WERI-Rb-1 (cell line): ENCODE measurements around the gene GSG1.

Experiments
- DNase-seq: peaks from one replicate; pipeline ENCODE4 v3.0.0-alpha.2; 2020
- H3K27ac ChIP-seq: fragments of 250-450 bp; sonication (Bioruptor Pico); 2 replicates; pipeline ENCODE4 v1.5.1; 2020; ENCODE audit warnings: mild to moderate bottlenecking, moderate library complexity
- H3K27me3 ChIP-seq: fragments of 250-450 bp; sonication (Bioruptor Pico); 2 replicates; pipeline ENCODE4 v1.5.1; 2021; ENCODE audit warnings: mild to moderate bottlenecking, low read depth, moderate library complexity; ENCODE audit not compliant: insufficient read depth, severe bottlenecking
- H3K36me3 ChIP-seq: fragments of 250-450 bp; sonication (Bioruptor Pico); 2 replicates; pipeline ENCODE4 v1.5.1; 2020; ENCODE audit warnings: mild to moderate bottlenecking, moderate library complexity
- H3K4me3 ChIP-seq: 2 replicates; pipeline ENCODE4 v1.5.1; 2011; ENCODE audit warnings: low read depth, mild to moderate bottlenecking, control low read depth, low read length
- H3K9me3 ChIP-seq: fragments of 250-450 bp; sonication (Bioruptor Pico); 2 replicates; pipeline ENCODE4 v1.5.1; 2021; ENCODE audit warnings: mild to moderate bottlenecking, moderate library complexity; ENCODE audit not compliant: severe bottlenecking
- CTCF ChIP-seq: IDR thresholded peaks from 2 replicates; pipeline ENCODE4 v1.5.1; 2011; ENCODE audit warnings: low read depth, mild to moderate bottlenecking, control low read depth, inconsistent platforms, low read length

The GSG1 gene

GRCh38 chr12:13069380-13069779 is 34.1 kb downstream of the GSG1 start:
- Histone ChIP-seq H3K9me3 (no peaks in the 10 kb centered on the region), H3K36me3 (peaks cover 71% of the 10 kb centered on the region), H3K27ac (no peak overlapping the region), H3K27me3 (no peaks in the 10 kb centered on the region), H3K4me3 (no peak overlapping the region)
- no peak for DNase-seq
- no peak for TF ChIP-seq CTCF

GRCh38 chr12:13067322-13067721 is 36.1 kb downstream of the GSG1 start:
- DNase-seq = no peak
- no peak for TF ChIP-seq CTCF
- H3K27ac ChIP-seq = no peak overlapping the region
- H3K4me3 ChIP-seq = no peak overlapping the region
- no peaks in the 10 kb centered on the region for H3K9me3 ChIP-seq
- no peaks in the 10 kb centered on the region for H3K27me3 ChIP-seq
- peaks cover 73% of the 10 kb centered on the region for H3K36me3 ChIP-seq

GRCh38 chr12:13066459-13066858 is 37.0 kb downstream of the GSG1 start:
- Histone ChIP-seq H3K4me3 (no peak overlapping the region), H3K27ac (no peak overlapping the region), H3K27me3 (no peaks in the 10 kb centered on the region), H3K9me3 (no peaks in the 10 kb centered on the region), H3K36me3 (peaks cover 81% of the 10 kb centered on the region)
- no peak for DNase-seq
- no peak for TF ChIP-seq CTCF

- TF ChIP-seq CTCF = no peak
- Histone ChIP-seq H3K9me3 (no peaks in the 10 kb centered on the region), H3K4me3 (no peak overlapping the region), H3K36me3 (peaks cover 81% of the 10 kb centered on the region), H3K27ac (no peak overlapping the region), H3K27me3 (no peaks in the 10 kb centered on the region)
- DNase-seq = no peak
These were observed 37.5 kb downstream of the GSG1 start for GRCh38 chr12:13066014-13066413.

GRCh38 chr12:13062669-13063068 is 40.8 kb downstream of the GSG1 start:
- no peaks in the 10 kb centered on the region for H3K9me3 ChIP-seq
- no peak for DNase-seq
- no peaks in the 10 kb centered on the region for H3K27me3 ChIP-seq
- TF ChIP-seq CTCF = no peak
- no peak overlapping the region for H3K4me3 ChIP-seq
- H3K27ac ChIP-seq = no peak overlapping the region
- peaks cover 84% of the 10 kb centered on the region for H3K36me3 ChIP-seq

- Histone ChIP-seq H3K4me3 (no peak overlapping the region), H3K27me3 (no peaks in the 10 kb centered on the region), H3K9me3 (no peaks in the 10 kb centered on the region), H3K27ac (no peak overlapping the region), H3K36me3 (peaks cover 78% of the 10 kb centered on the region)
- no peak for TF ChIP-seq CTCF
- no peak for DNase-seq
These were observed 42.1 kb downstream of the GSG1 start for GRCh38 chr12:13061377-13061776.
